ENCODE measurements around the gene BMPR1A.

DNA sequence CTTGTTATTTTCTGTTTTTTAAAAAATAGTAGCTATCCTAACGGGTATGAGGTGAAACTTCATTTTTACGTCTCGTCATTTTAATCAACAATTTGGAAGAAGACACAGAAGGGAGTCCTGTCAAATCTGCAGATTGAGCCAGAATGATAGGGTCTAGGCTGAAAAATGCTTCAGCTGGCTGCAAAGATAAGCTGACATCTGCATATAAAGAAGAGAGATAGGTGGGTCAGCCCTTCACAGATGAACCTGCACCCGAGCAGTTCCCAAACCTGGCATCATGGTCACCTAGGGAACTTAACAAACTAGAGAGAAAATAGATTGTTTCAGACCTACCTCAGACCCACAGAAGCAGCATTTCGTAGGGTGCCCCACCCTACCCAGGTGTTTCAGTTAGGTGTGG is 35.2 kb upstream of the BMPR1A start:
- TF ChIP-seq POLR2AphosphoS5 (IDR thresholded peaks at IDR 0.05; ENCODE audit: low read depth, low read length), result no peak
- TF ChIP-seq, protein P1, sequence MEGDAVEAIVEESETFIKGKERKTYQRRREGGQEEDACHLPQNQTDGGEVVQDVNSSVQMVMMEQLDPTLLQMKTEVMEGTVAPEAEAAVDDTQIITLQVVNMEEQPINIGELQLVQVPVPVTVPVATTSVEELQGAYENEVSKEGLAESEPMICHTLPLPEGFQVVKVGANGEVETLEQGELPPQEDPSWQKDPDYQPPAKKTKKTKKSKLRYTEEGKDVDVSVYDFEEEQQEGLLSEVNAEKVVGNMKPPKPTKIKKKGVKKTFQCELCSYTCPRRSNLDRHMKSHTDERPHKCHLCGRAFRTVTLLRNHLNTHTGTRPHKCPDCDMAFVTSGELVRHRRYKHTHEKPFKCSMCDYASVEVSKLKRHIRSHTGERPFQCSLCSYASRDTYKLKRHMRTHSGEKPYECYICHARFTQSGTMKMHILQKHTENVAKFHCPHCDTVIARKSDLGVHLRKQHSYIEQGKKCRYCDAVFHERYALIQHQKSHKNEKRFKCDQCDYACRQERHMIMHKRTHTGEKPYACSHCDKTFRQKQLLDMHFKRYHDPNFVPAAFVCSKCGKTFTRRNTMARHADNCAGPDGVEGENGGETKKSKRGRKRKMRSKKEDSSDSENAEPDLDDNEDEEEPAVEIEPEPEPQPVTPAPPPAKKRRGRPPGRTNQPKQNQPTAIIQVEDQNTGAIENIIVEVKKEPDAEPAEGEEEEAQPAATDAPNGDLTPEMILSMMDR (IDR thresholded peaks at IDR 0.05), result no peak
- TF ChIP-seq, protein P2, sequence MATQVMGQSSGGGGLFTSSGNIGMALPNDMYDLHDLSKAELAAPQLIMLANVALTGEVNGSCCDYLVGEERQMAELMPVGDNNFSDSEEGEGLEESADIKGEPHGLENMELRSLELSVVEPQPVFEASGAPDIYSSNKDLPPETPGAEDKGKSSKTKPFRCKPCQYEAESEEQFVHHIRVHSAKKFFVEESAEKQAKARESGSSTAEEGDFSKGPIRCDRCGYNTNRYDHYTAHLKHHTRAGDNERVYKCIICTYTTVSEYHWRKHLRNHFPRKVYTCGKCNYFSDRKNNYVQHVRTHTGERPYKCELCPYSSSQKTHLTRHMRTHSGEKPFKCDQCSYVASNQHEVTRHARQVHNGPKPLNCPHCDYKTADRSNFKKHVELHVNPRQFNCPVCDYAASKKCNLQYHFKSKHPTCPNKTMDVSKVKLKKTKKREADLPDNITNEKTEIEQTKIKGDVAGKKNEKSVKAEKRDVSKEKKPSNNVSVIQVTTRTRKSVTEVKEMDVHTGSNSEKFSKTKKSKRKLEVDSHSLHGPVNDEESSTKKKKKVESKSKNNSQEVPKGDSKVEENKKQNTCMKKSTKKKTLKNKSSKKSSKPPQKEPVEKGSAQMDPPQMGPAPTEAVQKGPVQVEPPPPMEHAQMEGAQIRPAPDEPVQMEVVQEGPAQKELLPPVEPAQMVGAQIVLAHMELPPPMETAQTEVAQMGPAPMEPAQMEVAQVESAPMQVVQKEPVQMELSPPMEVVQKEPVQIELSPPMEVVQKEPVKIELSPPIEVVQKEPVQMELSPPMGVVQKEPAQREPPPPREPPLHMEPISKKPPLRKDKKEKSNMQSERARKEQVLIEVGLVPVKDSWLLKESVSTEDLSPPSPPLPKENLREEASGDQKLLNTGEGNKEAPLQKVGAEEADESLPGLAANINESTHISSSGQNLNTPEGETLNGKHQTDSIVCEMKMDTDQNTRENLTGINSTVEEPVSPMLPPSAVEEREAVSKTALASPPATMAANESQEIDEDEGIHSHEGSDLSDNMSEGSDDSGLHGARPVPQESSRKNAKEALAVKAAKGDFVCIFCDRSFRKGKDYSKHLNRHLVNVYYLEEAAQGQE (IDR thresholded peaks at IDR 0.05; ENCODE audit: insufficient read depth in 1 of 2, low read depth in 2 of 2, low read length in 1 of 2), result no peak

All from Panc1 (cell line).